GM10847 (cell line): Measurements from ENCODE around the gene SF3B1.

Experiments used
- POLR2A ChIP-seq: IDR thresholded peaks from 2 replicates; pipeline ENCODE4 v1.6.1; 2011; ENCODE audit not compliant: insufficient read length; ENCODE audit errors: extremely low read depth

The SF3B1 gene

GRCh38 chr2:197450465-197450864 is 15.6 kb upstream of the SF3B1 start:
- TF ChIP-seq POLR2A = no peak

GRCh38 chr2:197446844-197447243 is 12.0 kb upstream of the SF3B1 start:
- no peak for TF ChIP-seq POLR2A

GRCh38 chr2:197445746-197446145 is 10.9 kb upstream of the SF3B1 start:
- TF ChIP-seq POLR2A = no peak

GRCh38 chr2:197442857-197443256 is 8.0 kb upstream of the SF3B1 start:
- no peak for TF ChIP-seq POLR2A

- no peak for TF ChIP-seq POLR2A
Measured at GRCh38 chr2:197437380-197437779, 2.6 kb upstream of the SF3B1 start.

GRCh38 chr2:197435598-197436420 is 981 bp upstream of the SF3B1 start:
- no peak for TF ChIP-seq POLR2A

GRCh38 chr2:197433780-197434438 is 919 bp downstream of the SF3B1 start:
- no peak for TF ChIP-seq POLR2A

- TF ChIP-seq POLR2A = no peak
Measured at GRCh38 chr2:197431858-197432257, 3.0 kb downstream of the SF3B1 start.

GRCh38 chr2:197427986-197428385 is 6.8 kb downstream of the SF3B1 start:
- no peak for TF ChIP-seq POLR2A

- no peak for TF ChIP-seq POLR2A
Measured at GRCh38 chr2:197426723-197427603, 7.9 kb downstream of the SF3B1 start.

GRCh38 chr2:197425550-197425949 is 9.3 kb downstream of the SF3B1 start:
- TF ChIP-seq POLR2A = no peak

- no peak for TF ChIP-seq POLR2A
Measured at GRCh38 chr2:197423307-197423706, 11.5 kb downstream of the SF3B1 start.

GRCh38 chr2:197419438-197419837 is 15.4 kb downstream of the SF3B1 start:
- TF ChIP-seq POLR2A = no peak

GRCh38 chr2:197416268-197416667 is 18.6 kb downstream of the SF3B1 start:
- no peak for TF ChIP-seq POLR2A

GRCh38 chr2:197414515-197414914 is 20.3 kb downstream of the SF3B1 start:
- no peak for TF ChIP-seq POLR2A

GRCh38 chr2:197414039-197414438 is 20.8 kb downstream of the SF3B1 start:
- no peak for TF ChIP-seq POLR2A
